Activated CD4-positive, alpha-beta T cell treated with anti-CD3 and anti-CD28 coated beads, Interleukin-2, amount 50 U/mL, for 48 hours (primary cell): ENCODE measurements around the gene HHAT.

ENCODE experiments used
- DNase-seq, 2 experiments: peaks; one replicate each; pipeline ENCODE4 v3.0.0-alpha.2; 2020

Gene HHAT

GRCh38 chr1:210617293-210617692 lies 288.6 kb downstream of the HHAT start:
- no peak for DNase-seq

- no peak for DNase-seq
Measured at GRCh38 chr1:210618369-210618768, 289.7 kb downstream of the HHAT start.

GRCh38 chr1:210620867-210621488 lies 292.3 kb downstream of the HHAT start:
- no peak for DNase-seq

GRCh38 chr1:210621712-210622111 lies 293.0 kb downstream of the HHAT start:
- DNase-seq: no peak

- DNase-seq: no peak
Measured at GRCh38 chr1:210624722-210625121, 296.0 kb downstream of the HHAT start.

GRCh38 chr1:210625715-210626114 lies 297.0 kb downstream of the HHAT start:
- DNase-seq: no peak

GRCh38 chr1:210626341-210626740 lies 297.6 kb downstream of the HHAT start:
- no peak for DNase-seq

GRCh38 chr1:210627755-210628154 lies 299.1 kb downstream of the HHAT start:
- no peak for DNase-seq

GRCh38 chr1:210629276-210629675 lies 300.6 kb downstream of the HHAT start:
- no peak for DNase-seq

GRCh38 chr1:210631399-210631798 lies 302.7 kb downstream of the HHAT start:
- DNase-seq: no peak

GRCh38 chr1:210633140-210633539 lies 304.4 kb downstream of the HHAT start:
- no peak for DNase-seq

- no peak for DNase-seq
Measured at GRCh38 chr1:210633636-210634035, 304.9 kb downstream of the HHAT start.

- no peak for DNase-seq
Measured at GRCh38 chr1:210635108-210635507, 306.4 kb downstream of the HHAT start.

- DNase-seq: no peak
Measured at GRCh38 chr1:210641582-210641981, 312.9 kb downstream of the HHAT start.

GRCh38 chr1:210645582-210646257 lies 317.0 kb downstream of the HHAT start:
- DNase-seq: no peak

- DNase-seq: no peak
Measured at GRCh38 chr1:210646258-210646616, 317.5 kb downstream of the HHAT start.

GRCh38 chr1:210647406-210648333 lies 319.0 kb downstream of the HHAT start:
- no peak for DNase-seq

- DNase-seq: no peak
Measured at GRCh38 chr1:210648588-210649269, 320.0 kb downstream of the HHAT start.

GRCh38 chr1:210650403-210650802 lies 321.7 kb downstream of the HHAT start:
- no peak for DNase-seq

GRCh38 chr1:210652329-210652954 lies 323.7 kb downstream of the HHAT start:
- no peak for DNase-seq

GRCh38 chr1:210653771-210654170 lies 325.1 kb downstream of the HHAT start:
- no peak for DNase-seq

- no peak for DNase-seq
Measured at GRCh38 chr1:210654176-210654981, 325.7 kb downstream of the HHAT start.
